Measurements from ENCODE around the gene BPIFB4. TPM values are rescaled to one million over a fixed set of nuclear protein-coding genes. Genes with fewer than 3 reads are reported as not detected.
"Not testable (repeated sequence)": the region's sequence is repeated elsewhere in the genome, so short reads cannot be mapped to it uniquely, and the experiment has no call there.

The BPIFB4 gene
- total and polyA plus RNA-seq, 2 of the 4 experiments (the other 2 are of a cell fraction) = not detected

- ATAC-seq (ENCODE audit: low read depth); H4K20me1 ChIP-seq (ENCODE audit: insufficient read depth, low read length); H2BK120ac ChIP-seq (ENCODE audit: low read depth, low read length); in situ Hi-C loops (cut with MboI; ENCODE audit: low sequenced_read_pairs); H3K79me1 ChIP-seq (ENCODE audit: low read depth in 1 of 2, low read length in 2 of 2); H2AK9ac ChIP-seq (replicated peaks; ENCODE audit: low read depth, low read length, poor library complexity); H3K23ac ChIP-seq (ENCODE audit: low read depth, low read length); H3K27me3 ChIP-seq (ENCODE audit: control insufficient read depth, insufficient read depth, low read length); H4K91ac ChIP-seq (ENCODE audit: insufficient read depth, low read depth, low read length); CTCF ChIA-PET; POLR2A ChIA-PET (ENCODE audit: unreplicated experiment); H3K9me3 ChIP-seq (ENCODE audit: control insufficient read depth, insufficient read depth, low read length); H3K9ac ChIP-seq (ENCODE audit: low read depth, low read length); H2AFZ ChIP-seq (replicated peaks; ENCODE audit: low read length, poor library complexity); H4K5ac ChIP-seq (ENCODE audit: low read depth, low read length); H2BK15ac ChIP-seq (ENCODE audit: low read depth, low read length); H3K27ac ChIP-seq (ENCODE audit: insufficient read depth, low read length); H3K18ac ChIP-seq (ENCODE audit: low read depth, low read length); H2BK5ac ChIP-seq (ENCODE audit: low read depth, low read length, poor library complexity, severe bottlenecking); H3K36me3 ChIP-seq (ENCODE audit: control insufficient read depth, insufficient read depth, low read length); H3K4ac ChIP-seq (ENCODE audit: low read depth, low read length); H3K9me1 ChIP-seq (ENCODE audit: insufficient read depth, low read length); DNase-seq; BruUV-seq (replicated peaks); H3K4me1 ChIP-seq (ENCODE audit: control insufficient read depth, insufficient read depth, low read length); H4K8ac ChIP-seq (ENCODE audit: low read depth in 2 of 2, low read length in 2 of 2); H3K4me2 ChIP-seq (ENCODE audit: low read depth, low read length); H2BK20ac ChIP-seq (ENCODE audit: low read depth, low read length); H3K4me3 ChIP-seq (ENCODE audit: insufficient read depth, low read depth, low read length); H2AK5ac ChIP-seq (ENCODE audit: low read depth, low read length); H3K14ac ChIP-seq (replicated peaks; ENCODE audit: low read depth, low read length); dilution Hi-C loops (cut with HindIII; ENCODE audit: low sequenced_read_pairs, unreplicated experiment); intact Hi-C loops (cut with micrococcal nuclease); H3K56ac ChIP-seq (ENCODE audit: extremely low read depth, insufficient read depth, low read length): not testable (repeated sequence)
- WGBS, 2 experiments (ENCODE audit: extremely low coverage in 2 of 2, insufficient read length in 1 of 2) = 100% methylated on average over 1 of the region's 34 CpGs; no CpG with 5 or more reads in 1 of the 2 experiments
These were observed 36.1 kb downstream of the BPIFB4 start for GRCh38 chr20:33115501-33115900.

All from IMR-90 (cell line).